Ascending aorta (tissue), 2 donors: ENCODE measurements around the gene MGMT. TPM values are rescaled to one million over a fixed set of nuclear protein-coding genes. Genes with fewer than 3 reads are reported as not detected.

Experiments
- DNase-seq, 2 donors: peaks; one replicate each; pipeline ENCODE4 v3.0.0-alpha.2; 2019; ENCODE audit warnings: low spot score in 2 of 2
- H3K27ac ChIP-seq, 2 donors: fragments of 200-600 bp; sonication (generic); one replicate each; pipeline ENCODE4 v1.5.1; 2016 to 2017; ENCODE audit warnings: mild to moderate bottlenecking in 1 of 2
- H3K27me3 ChIP-seq: fragments of 200-600 bp; sonication (generic); one replicate; pipeline ENCODE4 v1.5.1; 2017
- H3K36me3 ChIP-seq, 2 donors: fragments of 200-600 bp; sonication (generic); one replicate each; pipeline ENCODE4 v1.5.1; 2016
- H3K4me1 ChIP-seq, 2 donors: fragments of 200-600 bp; sonication (generic); one replicate each; pipeline ENCODE4 v1.5.1; 2016 to 2017; ENCODE audit warnings: mild to moderate bottlenecking in 1 of 2
- H3K4me3 ChIP-seq, 2 donors: fragments of 200-600 bp; sonication (generic); one replicate each; pipeline ENCODE4 v1.5.1; 2016 to 2017; ENCODE audit warnings: mild to moderate bottlenecking in 1 of 2
- H3K9me3 ChIP-seq, 2 donors: fragments of 200-600 bp; sonication (generic); one replicate each; pipeline ENCODE4 v1.5.1; 2016
- CTCF ChIP-seq, 3 experiments: fragments of 200-600 bp in 2 of 3; fragments of 450-650 bp in 1 of 3; sonication (generic) in 2 of 3; IDR thresholded peaks; one replicate each; pipeline ENCODE4 v1.5.1; 2016 to 2019; ENCODE audit warnings: antibody characterized with exemption in 3 of 3, mild to moderate bottlenecking in 1 of 3, moderate library complexity in 1 of 3
- intact Hi-C: fragments of 100-400 bp; cut with DNase I; formaldehyde crosslinking; loops from one replicate; pipeline ENCODE4 v1.15.1; 2023
- total RNA-seq: library from RNA; depleted of rRNA; stranded (reverse); fragments of >200 nt; gene quantifications from one replicate; pipeline ENCODE4 v1.1.0, GENCODE V29; 2016

Gene MGMT
- total RNA-seq, 1 donor from 2014 or later = 7.0 TPM

- H3K4me1 ChIP-seq = no peaks in the 10 kb centered on the region
- intact Hi-C loops = no loop called here
Observed at GRCh38 chr10:129440722-129441316, 26.2 kb upstream of the MGMT start.

DNA sequence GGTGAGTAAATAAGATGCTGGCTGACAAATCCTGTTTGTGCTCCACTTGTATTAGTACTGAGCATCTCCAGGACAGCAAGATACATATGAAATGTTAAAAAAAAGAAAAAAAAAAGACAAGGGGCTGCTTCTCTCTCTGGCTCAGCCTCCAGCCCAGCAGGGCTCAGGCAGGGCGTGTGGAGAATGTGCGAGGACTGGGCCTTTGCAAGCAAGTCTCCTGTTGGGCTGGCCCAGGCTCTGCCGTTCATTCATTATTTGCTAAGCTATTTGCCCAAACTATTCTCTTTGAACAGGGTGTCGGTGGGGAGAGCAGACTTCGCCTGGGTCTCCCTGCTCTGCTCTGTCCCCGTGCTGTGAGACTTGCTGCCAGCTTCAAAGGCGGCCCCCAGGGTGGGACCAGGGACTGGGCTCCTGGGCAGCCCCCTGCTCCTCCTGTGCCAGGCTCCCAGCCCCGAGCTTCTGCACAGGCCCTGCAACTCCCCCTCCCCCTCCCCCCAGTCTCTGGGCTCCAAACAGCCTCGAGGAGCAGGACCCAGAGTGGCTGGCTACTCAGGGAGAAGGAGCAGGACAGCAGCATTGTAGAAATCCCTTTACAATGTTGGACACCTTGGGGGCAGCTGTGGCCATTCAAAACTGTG lies 25.6 kb upstream of the MGMT start:
- H3K4me1 ChIP-seq = no peaks in the 10 kb centered on the region
- no peak overlapping the region for H3K27ac ChIP-seq
- no peaks in the 10 kb centered on the region for H3K9me3 ChIP-seq
- no peak overlapping the region for H3K4me3 ChIP-seq
- TF ChIP-seq CTCF (IDR thresholded peaks at IDR 0.05) = no peak
- H3K36me3 ChIP-seq = no peaks in the 10 kb centered on the region
- no peaks in the 10 kb centered on the region for H3K27me3 ChIP-seq
- intact Hi-C loops = no loop called here
- DNase-seq = no peak

More at GRCh38 chr10:129440722-129441316, 26.2 kb upstream of the MGMT start:
- no peaks in the 10 kb centered on the region for H3K36me3 ChIP-seq
- DNase-seq = no peak
- no peaks in the 10 kb centered on the region for H3K27me3 ChIP-seq
- H3K9me3 ChIP-seq = no peaks in the 10 kb centered on the region
- H3K4me3 ChIP-seq = no peak overlapping the region
- no peak for TF ChIP-seq CTCF (IDR thresholded peaks at IDR 0.05)
- H3K27ac ChIP-seq = no peak overlapping the region

DNA sequence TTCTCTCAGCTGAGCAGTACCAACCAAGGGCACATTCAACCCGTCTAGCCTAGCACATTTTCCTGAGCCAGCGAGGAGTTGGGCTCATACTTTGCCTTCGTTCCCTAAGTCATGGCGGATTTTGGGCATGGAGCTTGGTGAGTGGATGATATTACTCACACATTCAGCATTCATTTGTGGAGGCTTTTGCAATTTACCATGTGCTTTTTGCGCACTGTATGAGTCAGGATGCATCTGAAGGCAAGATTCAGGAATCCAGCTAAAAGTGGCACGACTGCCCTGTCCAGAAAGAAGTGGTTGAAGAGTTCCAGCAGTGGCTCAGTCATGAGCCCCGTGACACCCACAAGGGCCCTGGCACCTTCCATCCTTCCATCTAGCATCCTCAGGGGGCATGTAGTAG lies 24.2 kb upstream of the MGMT start:
- no peak for DNase-seq
- Histone ChIP-seq H3K27ac (no peak overlapping the region), H3K4me3 (no peak overlapping the region), H3K27me3 (no peaks in the 10 kb centered on the region), H3K4me1 (no peaks in the 10 kb centered on the region), H3K36me3 (no peaks in the 10 kb centered on the region), H3K9me3 (no peaks in the 10 kb centered on the region)
- no peak for TF ChIP-seq CTCF (IDR thresholded peaks at IDR 0.05)
- intact Hi-C loops = no loop called here

DNA sequence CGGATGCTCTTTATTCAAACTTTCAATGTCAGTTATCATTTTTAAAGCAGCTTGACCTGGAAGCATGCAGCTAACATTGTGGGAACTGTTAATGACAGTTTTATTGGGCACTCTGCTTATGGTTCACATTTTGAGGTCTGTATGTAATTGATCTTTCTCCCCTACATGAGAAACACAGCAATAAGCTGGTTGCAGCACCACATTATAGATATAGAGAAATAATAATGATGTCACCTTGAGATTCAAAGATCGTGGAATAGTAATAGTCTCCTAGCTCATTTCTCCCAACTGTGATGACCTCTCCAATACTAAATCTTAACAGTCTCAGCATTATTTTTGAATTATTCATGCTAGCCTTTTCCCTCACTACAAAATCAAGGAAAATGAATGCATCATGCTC lies 22.7 kb upstream of the MGMT start:
- no peak for DNase-seq
- H3K4me1 ChIP-seq = no peaks in the 10 kb centered on the region
- no peaks in the 10 kb centered on the region for H3K9me3 ChIP-seq
- no peaks in the 10 kb centered on the region for H3K36me3 ChIP-seq
- intact Hi-C loops = no loop called here
- H3K27ac ChIP-seq = no peak overlapping the region
- no peak for TF ChIP-seq CTCF (IDR thresholded peaks at IDR 0.05)
- H3K27me3 ChIP-seq = no peaks in the 10 kb centered on the region
- no peak overlapping the region for H3K4me3 ChIP-seq

DNA sequence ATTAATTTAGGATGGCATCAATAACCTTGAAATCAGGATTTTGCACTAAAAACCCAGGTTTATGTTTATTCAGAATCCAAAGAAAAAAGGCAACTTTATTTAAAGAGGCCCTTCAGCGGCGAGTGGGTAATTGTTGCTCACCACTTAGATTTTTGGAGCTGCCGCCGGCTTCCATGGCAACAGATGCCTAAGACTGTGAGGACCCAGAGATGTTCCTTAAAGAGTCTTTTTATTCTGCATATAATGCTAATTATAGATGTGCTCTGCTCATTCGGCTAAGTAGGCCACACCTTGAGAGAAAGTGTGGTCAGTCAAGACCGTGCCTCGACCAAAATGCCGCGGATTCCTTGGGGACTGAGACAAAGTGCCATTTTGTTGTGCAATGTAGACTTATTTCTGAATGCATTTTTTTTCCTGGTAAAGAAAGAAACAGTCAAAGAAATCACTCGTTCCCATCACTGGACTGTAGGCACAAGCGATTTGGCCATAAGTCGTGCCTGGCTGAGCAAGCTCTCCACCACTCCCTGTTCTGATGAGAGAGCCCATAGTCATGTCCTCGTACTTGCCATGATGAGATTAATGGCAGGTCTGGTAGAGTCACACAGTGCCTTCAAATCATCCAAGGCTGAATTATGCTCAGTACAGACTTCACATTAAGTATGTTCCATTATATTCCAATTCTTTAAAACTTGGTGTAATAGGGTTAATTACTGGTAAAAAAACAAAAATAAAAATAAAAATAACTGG lies 21.4 kb upstream of the MGMT start:
- no peak for TF ChIP-seq CTCF (IDR thresholded peaks at IDR 0.05)
- intact Hi-C loops = no loop called here
- no peak for DNase-seq

More for the DNA sequence above, 21.4 kb upstream of the MGMT start:
- no peak overlapping the region for H3K4me3 ChIP-seq
- no peaks in the 10 kb centered on the region for H3K4me1 ChIP-seq
- no peaks in the 10 kb centered on the region for H3K27me3 ChIP-seq
- no peaks in the 10 kb centered on the region for H3K9me3 ChIP-seq
- H3K36me3 ChIP-seq = no peaks in the 10 kb centered on the region
- no peak overlapping the region for H3K27ac ChIP-seq
